GM18505 (cell line): ENCODE measurements around the gene CMPK1.
A peak's percentile ranks its signal among the peaks of the same experiment; 100 is the strongest.
"Not testable (repeated sequence)": the region's sequence is repeated elsewhere in the genome, so short reads cannot be mapped to it uniquely, and the experiment has no call there.

Experiments used
- ATAC-seq: cut with Tn5 transposase; IDR thresholded peaks from one replicate; pipeline ENCODE4 v1.9.1; 2021; ENCODE audit not compliant: unreplicated experiment
- POLR2A ChIP-seq: IDR thresholded peaks from 4 replicates; pipeline ENCODE4 v1.6.1; 2011; ENCODE audit warnings: borderline replicate concordance; ENCODE audit not compliant: insufficient read depth, insufficient read length; ENCODE audit errors: extremely low read depth

CMPK1 gene

GRCh38 chr1:47328992-47329391 is 4.6 kb upstream of the CMPK1 start:
- no peak for ATAC-seq
- no peak for TF ChIP-seq POLR2A

- TF ChIP-seq POLR2A: no peak
- ATAC-seq: no peak
These were observed 3.4 kb upstream of the CMPK1 start for GRCh38 chr1:47330212-47330611.

GRCh38 chr1:47331875-47332274 is 1.7 kb upstream of the CMPK1 start:
- TF ChIP-seq POLR2A: no peak
- no peak for ATAC-seq

GRCh38 chr1:47332779-47333577 is 612 bp upstream of the CMPK1 start:
- no peak for TF ChIP-seq POLR2A
- ATAC-seq: no peak

GRCh38 chr1:47333922-47334764 is 553 bp downstream of the CMPK1 start:
- peak; percentile 85 for ATAC-seq
- TF ChIP-seq POLR2A: peak; percentile 60

GRCh38 chr1:47334765-47335435 is 1.3 kb downstream of the CMPK1 start:
- TF ChIP-seq POLR2A: no peak
- no peak for ATAC-seq

- ATAC-seq: no peak
- TF ChIP-seq POLR2A: no peak
These were observed 3.8 kb downstream of the CMPK1 start for GRCh38 chr1:47337350-47337749.

- no peak for TF ChIP-seq POLR2A
- ATAC-seq: no peak
These were observed 4.9 kb downstream of the CMPK1 start for GRCh38 chr1:47338249-47339077.

GRCh38 chr1:47340227-47340626 is 6.6 kb downstream of the CMPK1 start:
- ATAC-seq: no peak
- no peak for TF ChIP-seq POLR2A

- not testable (repeated sequence) for ATAC-seq
These were observed 13.4 kb downstream of the CMPK1 start for GRCh38 chr1:47346979-47347378.

GRCh38 chr1:47347735-47348134 is 14.1 kb downstream of the CMPK1 start:
- TF ChIP-seq POLR2A: no peak
- no peak for ATAC-seq

- TF ChIP-seq POLR2A: no peak
These were observed 14.7 kb downstream of the CMPK1 start for GRCh38 chr1:47348246-47348645.

GRCh38 chr1:47351305-47351704 is 17.7 kb downstream of the CMPK1 start:
- ATAC-seq: no peak

More at GRCh38 chr1:47348246-47348645, 14.7 kb downstream of the CMPK1 start:
- no peak for ATAC-seq

More at GRCh38 chr1:47351305-47351704, 17.7 kb downstream of the CMPK1 start:
- TF ChIP-seq POLR2A: no peak
